Upper lobe of left lung (tissue), 4 donors: Measurements from ENCODE around the gene C20orf96.

ENCODE experiments used
- POLR2A ChIP-seq, 4 donors: fragments of 450-650 bp; IDR thresholded peaks; one replicate each; pipeline ENCODE4 v1.5.1; 2016 to 2017; ENCODE audit warnings: antibody characterized with exemption in 4 of 4, mild to moderate bottlenecking in 2 of 4
- POLR2AphosphoS5 ChIP-seq, 2 donors: sonication (generic); formaldehyde crosslinking; IDR thresholded peaks; one replicate each; pipeline ENCODE4 v1.5.1; 2017; ENCODE audit warnings: antibody characterized with exemption in 2 of 2
- TF ChIP-seq, protein P1 (sequence below), 6 experiments: fragments of 450-650 bp in 4 of 6; fragments of 200-600 bp in 2 of 6; sonication (generic) in 2 of 6; IDR thresholded peaks; one replicate each; pipeline ENCODE4 v1.5.1; 2016 to 2019; ENCODE audit warnings: antibody characterized with exemption in 6 of 6

DNA sequence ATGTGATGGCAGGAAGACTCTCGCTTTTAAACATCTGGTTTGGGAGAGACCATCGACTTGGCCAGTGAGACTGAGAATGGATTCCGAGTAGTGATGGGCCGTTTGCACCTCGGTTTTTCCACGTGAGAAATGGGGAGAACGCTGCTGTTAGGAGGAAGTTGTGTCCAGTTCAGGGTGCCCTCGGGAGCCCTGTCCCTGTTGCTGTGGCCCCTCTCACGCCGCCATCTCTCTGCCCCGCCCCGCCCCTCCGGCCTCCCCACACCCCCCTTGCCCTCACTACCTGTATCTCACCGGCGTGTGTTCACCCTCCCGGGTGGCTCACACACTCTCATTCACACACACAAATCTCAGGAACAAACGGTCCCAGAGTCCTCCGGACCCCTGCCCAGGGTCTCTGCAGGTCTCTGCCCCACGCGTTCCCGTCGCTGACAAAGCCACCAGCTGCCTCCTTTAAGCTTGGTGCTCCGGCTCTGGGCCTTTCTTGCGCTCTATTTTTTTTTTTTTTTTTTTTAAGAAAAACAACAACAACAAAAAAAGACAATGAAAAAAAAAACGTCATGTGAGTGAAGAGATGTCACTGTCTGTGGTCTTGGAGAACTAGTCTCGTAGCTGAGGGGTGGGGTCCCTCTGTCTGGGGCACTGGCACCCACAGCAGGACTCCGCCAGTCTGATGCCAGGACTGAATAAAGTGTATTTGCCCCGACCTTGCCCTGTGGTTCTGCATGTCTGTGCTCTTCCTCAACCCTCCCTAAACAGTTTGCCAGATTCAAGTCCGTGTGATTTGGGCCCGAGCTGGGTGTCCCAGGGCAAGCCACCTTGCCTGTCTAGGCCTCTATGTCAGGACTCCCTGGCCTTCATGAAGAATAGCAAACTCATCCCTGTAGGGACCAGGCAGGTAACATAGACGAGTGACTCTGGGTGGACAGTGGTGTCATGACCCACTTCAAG lies 37.8 kb upstream of the C20orf96 start:
- TF ChIP-seq, protein P1, sequence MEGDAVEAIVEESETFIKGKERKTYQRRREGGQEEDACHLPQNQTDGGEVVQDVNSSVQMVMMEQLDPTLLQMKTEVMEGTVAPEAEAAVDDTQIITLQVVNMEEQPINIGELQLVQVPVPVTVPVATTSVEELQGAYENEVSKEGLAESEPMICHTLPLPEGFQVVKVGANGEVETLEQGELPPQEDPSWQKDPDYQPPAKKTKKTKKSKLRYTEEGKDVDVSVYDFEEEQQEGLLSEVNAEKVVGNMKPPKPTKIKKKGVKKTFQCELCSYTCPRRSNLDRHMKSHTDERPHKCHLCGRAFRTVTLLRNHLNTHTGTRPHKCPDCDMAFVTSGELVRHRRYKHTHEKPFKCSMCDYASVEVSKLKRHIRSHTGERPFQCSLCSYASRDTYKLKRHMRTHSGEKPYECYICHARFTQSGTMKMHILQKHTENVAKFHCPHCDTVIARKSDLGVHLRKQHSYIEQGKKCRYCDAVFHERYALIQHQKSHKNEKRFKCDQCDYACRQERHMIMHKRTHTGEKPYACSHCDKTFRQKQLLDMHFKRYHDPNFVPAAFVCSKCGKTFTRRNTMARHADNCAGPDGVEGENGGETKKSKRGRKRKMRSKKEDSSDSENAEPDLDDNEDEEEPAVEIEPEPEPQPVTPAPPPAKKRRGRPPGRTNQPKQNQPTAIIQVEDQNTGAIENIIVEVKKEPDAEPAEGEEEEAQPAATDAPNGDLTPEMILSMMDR (IDR thresholded peaks at IDR 0.05): no peak
- TF ChIP-seq POLR2AphosphoS5 (IDR thresholded peaks at IDR 0.05) (no peak), POLR2A (IDR thresholded peaks at IDR 0.05) (no peak)
